22Rv1 (cell line): ENCODE results near the gene GOLM1.

Experiments
- ZFX ChIP-seq: fragments of 450-650 bp; IDR thresholded peaks from 2 replicates; pipeline ENCODE4 v1.6.1; 2017; ENCODE audit warnings: antibody characterized with exemption, borderline replicate concordance
- TF ChIP-seq, protein P1 (sequence below): fragments of 450-650 bp; IDR thresholded peaks from 2 replicates; pipeline ENCODE4 v1.5.1; 2017; ENCODE audit warnings: mild to moderate bottlenecking

- TF ChIP-seq, protein P1, sequence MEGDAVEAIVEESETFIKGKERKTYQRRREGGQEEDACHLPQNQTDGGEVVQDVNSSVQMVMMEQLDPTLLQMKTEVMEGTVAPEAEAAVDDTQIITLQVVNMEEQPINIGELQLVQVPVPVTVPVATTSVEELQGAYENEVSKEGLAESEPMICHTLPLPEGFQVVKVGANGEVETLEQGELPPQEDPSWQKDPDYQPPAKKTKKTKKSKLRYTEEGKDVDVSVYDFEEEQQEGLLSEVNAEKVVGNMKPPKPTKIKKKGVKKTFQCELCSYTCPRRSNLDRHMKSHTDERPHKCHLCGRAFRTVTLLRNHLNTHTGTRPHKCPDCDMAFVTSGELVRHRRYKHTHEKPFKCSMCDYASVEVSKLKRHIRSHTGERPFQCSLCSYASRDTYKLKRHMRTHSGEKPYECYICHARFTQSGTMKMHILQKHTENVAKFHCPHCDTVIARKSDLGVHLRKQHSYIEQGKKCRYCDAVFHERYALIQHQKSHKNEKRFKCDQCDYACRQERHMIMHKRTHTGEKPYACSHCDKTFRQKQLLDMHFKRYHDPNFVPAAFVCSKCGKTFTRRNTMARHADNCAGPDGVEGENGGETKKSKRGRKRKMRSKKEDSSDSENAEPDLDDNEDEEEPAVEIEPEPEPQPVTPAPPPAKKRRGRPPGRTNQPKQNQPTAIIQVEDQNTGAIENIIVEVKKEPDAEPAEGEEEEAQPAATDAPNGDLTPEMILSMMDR: no peak
- TF ChIP-seq ZFX: no peak
These were observed 59.1 kb downstream of the GOLM1 start for GRCh38 chr9:86039991-86040860.
